Measurements from ENCODE around the gene KIF20B. TPM values are rescaled to one million over a fixed set of nuclear protein-coding genes. Genes with fewer than 3 reads are reported as not detected.

The KIF20B gene
- total and polyA plus RNA-seq, 12 donors: 0.54 to 8.2 (median 2.7) TPM

GRCh38 chr10:89665302-89665701 lies 36.1 kb upstream of the KIF20B start:
- WGBS, 4 donors: 56 to 72% (median 65%) methylated on average over 2 of the region's 2 CpGs
- Histone ChIP-seq H3K36me3 (replicated peaks in 1 of 2) (no peaks in the 10 kb centered on the region), H3K27ac (no peak overlapping the region), H3K4me3 (no peak overlapping the region), H3K9me3 (replicated peaks in 1 of 3) (no peaks in the 10 kb centered on the region), H3K4me1 (replicated peaks in 1 of 2) (no peaks in the 10 kb centered on the region), H3K27me3 (no peaks in the 10 kb centered on the region)
- TF ChIP-seq POLR2A (IDR thresholded peaks at IDR 0.05): no peak
- no peak for TF ChIP-seq CTCF (IDR thresholded peaks at IDR 0.05)
- no peak for DNase-seq
- intact Hi-C loops (cut with DNase I): no loop called here

GRCh38 chr10:89666138-89666537 lies 35.3 kb upstream of the KIF20B start:
- H3K4me3 ChIP-seq: no peak overlapping the region
- no peaks in the 10 kb centered on the region for H3K9me3 ChIP-seq (replicated peaks in 1 of 3)
- no peak overlapping the region for H3K27ac ChIP-seq
- DNase-seq: no peak
- TF ChIP-seq CTCF (IDR thresholded peaks at IDR 0.05) (no peak), POLR2A (IDR thresholded peaks at IDR 0.05) (no peak)
- H3K27me3 ChIP-seq: no peaks in the 10 kb centered on the region
- 90 to 100% (median 98%) methylated on average over 1 of the region's 1 CpG for WGBS, 4 donors
- H3K36me3 ChIP-seq (replicated peaks in 1 of 2): no peaks in the 10 kb centered on the region
- H3K4me1 ChIP-seq (replicated peaks in 1 of 2): no peaks in the 10 kb centered on the region
- intact Hi-C loops (cut with DNase I): no loop called here

GRCh38 chr10:89668386-89669071 lies 32.9 kb upstream of the KIF20B start:
- no peak for DNase-seq
- TF ChIP-seq CTCF (IDR thresholded peaks at IDR 0.05): no peak
- TF ChIP-seq POLR2A (IDR thresholded peaks at IDR 0.05): no peak
- Histone ChIP-seq H3K36me3 (replicated peaks in 1 of 2) (no peaks in the 10 kb centered on the region), H3K4me1 (replicated peaks in 1 of 2) (no peaks in the 10 kb centered on the region), H3K27me3 (no peaks in the 10 kb centered on the region), H3K27ac (no peak overlapping the region), H3K9me3 (replicated peaks in 1 of 3) (no peaks in the 10 kb centered on the region), H3K4me3 (no peak overlapping the region)
- intact Hi-C loops (cut with DNase I): no loop called here
- WGBS, 4 donors: 81 to 94% (median 88%) methylated on average over 2 to 3 of the region's 3 CpGs

GRCh38 chr10:89669985-89670384 lies 31.4 kb upstream of the KIF20B start:
- H3K4me3 ChIP-seq: no peak overlapping the region
- 87 to 96% (median 91%) methylated on average over 1 of the region's 1 CpG for WGBS, 4 donors
- H3K27me3 ChIP-seq: no peaks in the 10 kb centered on the region
- intact Hi-C loops (cut with DNase I): no loop called here
- no peak overlapping the region for H3K27ac ChIP-seq
- H3K36me3 ChIP-seq (replicated peaks in 1 of 2): no peaks in the 10 kb centered on the region
- H3K4me1 ChIP-seq (replicated peaks in 1 of 2): no peaks in the 10 kb centered on the region
- no peak for DNase-seq
- TF ChIP-seq POLR2A (IDR thresholded peaks at IDR 0.05) (no peak), CTCF (IDR thresholded peaks at IDR 0.05) (no peak)
- H3K9me3 ChIP-seq (replicated peaks in 1 of 3): no peaks in the 10 kb centered on the region

Data from adrenal gland (tissue), 12 donors.